A549 treated with CpdA at 1 μM for 4 hours (cell line): ENCODE data around the gene MICB. TPM values are rescaled to one million over a fixed set of nuclear protein-coding genes. Genes with fewer than 3 reads are reported as not detected.

Experiments used
- total RNA-seq: library from RNA; stranded (reverse); fragments of 200-300 nt; extraction: Qiagen RNA extraction; gene quantifications from 5 replicates; pipeline ENCODE4 v1.2.3, GENCODE V29; 2022; ENCODE audit warnings: low read depth

The MICB gene
- 6.6 to 8.6 TPM (median 7.7 TPM) in 5 replicates for total RNA-seq

DNA sequence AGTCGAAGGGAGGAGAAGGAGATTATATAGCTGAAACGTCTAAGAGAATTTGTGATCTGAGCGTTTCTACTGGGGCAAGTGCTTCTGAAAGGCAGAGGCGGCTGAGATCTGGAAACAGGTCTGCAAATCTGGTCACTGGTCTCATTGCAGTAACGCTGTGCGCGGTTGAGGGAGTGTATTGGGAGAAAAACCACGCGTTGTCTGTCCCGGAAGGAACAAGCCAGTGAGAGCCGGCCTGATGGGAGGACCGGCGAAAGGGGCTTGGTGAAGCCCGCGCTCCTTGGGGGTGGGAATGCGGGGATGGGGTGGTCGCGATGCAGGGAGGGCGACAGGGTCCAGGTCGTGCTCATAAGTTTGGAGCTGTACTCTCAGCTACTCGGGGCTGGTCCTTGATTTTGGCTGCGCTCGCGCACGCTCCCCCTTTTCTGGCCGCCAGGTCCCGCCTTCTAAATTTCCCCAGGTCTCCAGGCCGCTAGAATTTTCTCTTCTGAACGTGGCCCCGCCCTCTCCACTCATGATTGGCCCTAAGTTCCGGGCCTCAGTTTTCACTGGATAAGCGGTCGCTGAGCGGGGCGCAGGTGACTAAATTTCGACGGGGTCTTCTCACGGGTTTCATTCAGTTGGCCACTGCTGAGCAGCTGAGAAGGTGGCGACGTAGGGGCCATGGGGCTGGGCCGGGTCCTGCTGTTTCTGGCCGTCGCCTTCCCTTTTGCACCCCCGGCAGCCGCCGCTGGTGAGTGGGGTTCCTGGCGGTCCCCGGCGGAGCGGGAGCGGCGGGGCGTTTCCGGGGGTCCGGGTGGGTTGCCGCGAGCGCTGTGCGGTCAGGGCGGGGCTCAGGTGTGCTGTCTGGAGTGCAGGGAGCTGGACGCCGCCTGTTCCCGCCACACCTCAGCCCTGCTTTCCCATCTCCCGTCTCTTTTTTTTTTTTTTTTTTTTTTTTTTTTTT is at the start of gene MICB:
TSS of gene MICB (plus strand) at position 615 of the 946 bp plus-strand sequence. CDS start at position 664, 49 bp downstream.

DNA sequence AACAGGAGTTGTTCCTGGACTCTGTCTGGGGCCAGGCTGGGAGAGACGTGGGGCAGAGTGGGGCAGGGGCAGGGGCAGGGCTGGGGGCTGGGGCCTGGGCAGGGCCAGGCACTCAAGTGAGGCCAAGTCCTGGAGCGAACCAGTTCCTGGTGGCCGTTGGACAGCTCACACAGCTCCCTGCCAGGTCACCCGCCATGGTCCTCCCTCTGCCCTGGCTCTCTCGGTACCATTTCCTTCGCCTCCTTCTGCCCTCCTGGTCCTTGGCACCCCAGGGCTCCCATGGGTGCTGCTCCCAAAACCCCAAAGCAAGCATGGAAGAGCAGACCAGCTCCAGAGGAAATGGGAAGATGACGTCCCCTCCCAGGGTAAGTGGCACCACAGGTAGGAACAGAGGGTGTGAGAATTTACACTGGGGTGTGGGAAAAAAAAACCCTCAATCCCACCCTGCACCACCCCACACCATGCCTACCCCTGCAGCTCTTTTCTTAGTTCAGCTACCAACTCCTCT is 30.9 kb downstream of the MICB start, which contains the start of gene MCCD1:
TSS of gene MCCD1 (plus strand) at position 142 of the 508 bp plus-strand sequence. CDS start at position 195, 53 bp downstream.

DNA sequence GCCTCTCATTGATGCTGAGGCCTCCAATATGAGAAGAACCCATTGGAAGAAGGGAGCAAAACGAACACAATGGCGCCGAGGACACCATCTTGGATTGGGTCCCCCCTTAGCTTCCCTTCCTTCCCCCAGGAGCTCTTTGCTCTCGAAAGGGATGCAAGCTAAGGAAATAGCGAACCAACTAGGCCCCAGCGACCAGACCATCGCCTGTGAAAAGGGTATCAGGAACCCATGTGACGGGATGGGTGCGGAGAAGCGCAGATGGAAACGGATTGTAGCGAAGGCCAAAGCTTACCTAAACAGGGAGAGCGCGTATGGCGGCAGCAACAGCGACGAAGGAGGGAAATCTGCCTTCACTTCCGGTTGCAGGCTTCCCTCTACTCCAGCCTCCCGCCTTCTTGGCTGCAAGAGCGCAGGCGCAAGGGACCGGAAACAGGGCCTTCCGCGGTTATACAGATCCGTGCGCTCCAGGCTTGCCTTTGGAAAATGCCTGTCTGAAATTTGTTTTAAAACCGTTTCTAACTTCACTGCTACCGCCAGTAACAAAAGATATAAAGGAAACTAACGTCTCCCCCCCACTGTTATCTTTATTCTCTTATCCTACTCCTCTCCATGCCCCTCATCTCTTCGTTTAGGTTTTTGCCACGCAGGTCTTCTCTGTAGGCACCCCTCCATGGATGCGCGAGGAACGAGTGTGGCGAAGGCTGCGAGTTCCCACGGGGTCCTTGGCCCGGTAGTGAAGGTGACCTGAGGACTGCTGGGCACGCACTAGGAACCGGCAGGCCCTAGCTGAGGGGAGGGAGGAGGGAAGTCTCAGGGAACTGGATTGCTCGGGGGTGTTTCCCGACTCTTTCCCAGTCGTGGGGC is 43.9 kb downstream of the MICB start, which contains the start of gene DDX39B:
TSS of gene DDX39B (minus strand) at position 346 of the 864 bp plus-strand sequence. CDS start 1,471 bp downstream, outside the sequence.

DNA sequence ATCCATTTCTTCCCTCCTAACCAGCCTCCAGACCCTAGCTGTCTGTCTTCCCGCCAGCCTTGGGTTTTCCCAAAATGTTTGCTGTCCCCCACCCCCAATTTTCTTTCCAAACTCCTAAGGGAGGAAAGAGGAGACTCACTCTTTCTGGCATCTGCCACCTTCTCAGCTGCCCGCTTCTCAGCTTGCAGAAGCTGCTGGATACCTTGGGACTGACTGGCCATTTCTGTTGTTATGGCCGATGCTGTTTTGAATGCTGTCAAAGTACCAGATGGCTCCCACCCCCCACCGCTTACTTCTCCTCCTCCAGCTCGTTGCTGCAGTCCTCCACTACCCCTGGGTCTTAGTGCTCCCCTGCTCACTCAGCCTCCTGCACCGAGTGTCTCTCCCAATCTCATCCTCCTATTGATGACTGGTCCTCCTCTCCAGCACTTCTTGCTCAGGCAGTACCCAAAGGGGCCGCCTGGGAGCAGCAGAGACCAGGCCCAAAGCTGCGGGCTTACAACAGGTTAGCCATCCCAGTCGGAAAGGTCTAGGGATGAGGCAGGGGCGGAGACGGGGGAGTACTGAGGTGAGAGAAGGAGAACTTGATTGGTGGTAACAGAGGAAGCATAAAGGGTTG is 48.5 kb downstream of the MICB start, which contains the start of gene ATP6V1G2:
TSS of gene ATP6V1G2 (minus strand) at position 270 of the 619 bp plus-strand sequence. CDS start at position 221, 49 bp downstream.

DNA sequence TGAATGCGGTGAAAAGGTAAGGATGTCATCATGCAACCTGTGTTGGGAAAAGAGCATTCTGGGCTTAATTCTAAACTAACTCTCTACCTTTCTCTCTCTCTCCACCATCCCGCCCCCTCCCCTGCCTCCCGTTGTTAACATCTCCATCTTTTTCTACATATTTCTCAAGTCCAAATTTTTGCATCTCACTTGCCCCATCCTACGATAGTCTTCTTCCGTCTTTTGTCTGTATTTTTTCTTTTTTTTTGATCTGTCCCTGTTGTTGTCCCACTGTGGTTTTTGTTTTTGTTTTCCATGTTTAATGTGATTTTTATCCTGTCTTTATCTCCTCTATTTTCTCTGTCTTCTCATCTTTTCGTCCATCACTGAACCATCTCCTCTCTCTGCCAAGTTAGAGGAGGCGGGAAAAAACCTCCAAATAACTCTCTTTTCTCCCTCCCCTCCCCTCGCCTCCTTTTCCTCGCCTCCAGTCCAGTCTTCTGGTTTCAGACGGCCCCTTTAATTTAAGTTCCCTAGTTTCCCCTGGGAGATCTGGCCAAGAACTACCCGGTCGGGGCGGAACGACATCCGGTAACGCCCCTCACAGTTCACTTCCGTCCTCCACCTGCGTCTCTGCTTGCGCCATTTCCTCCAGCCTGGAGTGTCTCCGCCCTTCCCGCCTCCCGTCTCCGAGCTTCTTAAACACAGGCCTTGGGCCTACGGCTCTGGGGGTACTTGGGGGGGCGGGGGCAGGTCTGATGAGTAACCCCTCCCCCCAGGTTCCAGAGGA is 49.2 kb downstream of the MICB start, which contains the start of gene NFKBIL1:
TSS of gene NFKBIL1 (plus strand) at position 651 of the 769 bp plus-strand sequence. CDS start at position 738, 87 bp downstream.

Other genes with a start within 250 kb of the MICB start
- 43.3 to 57.6 TPM (median 52.8 TPM) in 5 replicates for gene HLA-C, start 226.1 kb upstream of the MICB start, total RNA-seq
- gene HLA-B, start 141.0 kb upstream of the MICB start, total RNA-seq = 15.2 to 27.1 TPM (median 25.9 TPM) in 5 replicates
- 27.2 to 29.6 TPM (median 28.7 TPM) in 5 replicates for gene MICA, start 94.5 kb upstream of the MICB start, total RNA-seq
- not detected in 5 replicates for gene MCCD1, start 30.8 kb downstream of the MICB start, total RNA-seq
- gene DDX39B, start 43.9 kb downstream of the MICB start, total RNA-seq = 313 to 396 TPM (median 382 TPM) in 5 replicates
- gene ATP6V1G2, start 48.5 kb downstream of the MICB start, total RNA-seq = 0.57 to 0.77 TPM (median 0.63 TPM) in 5 replicates
- gene NFKBIL1, start 49.5 kb downstream of the MICB start, total RNA-seq = 9.5 to 12.2 TPM (median 10.6 TPM) in 5 replicates
- gene LTA, start 74.1 kb downstream of the MICB start, total RNA-seq = 0.08 to 0.13 TPM (median 0.10 TPM) in 3 of 5 replicates, not detected in the others
- gene TNF, start 77.4 kb downstream of the MICB start, total RNA-seq = 0.06 to 0.13 TPM (median 0.07 TPM) in 3 of 5 replicates, not detected in the others
- 0.27 to 0.39 TPM (median 0.35 TPM) in 5 replicates for gene LTB, start 84.3 kb downstream of the MICB start, total RNA-seq
- 0.26 to 0.49 TPM (median 0.37 TPM) in 3 of 5 replicates, not detected in the others for gene LST1, start 88.1 kb downstream of the MICB start, total RNA-seq
- gene NCR3, start 94.9 kb downstream of the MICB start, total RNA-seq = not detected in 5 replicates
- gene AIF1, start 117.1 kb downstream of the MICB start, total RNA-seq = not detected in 5 replicates
- gene PRRC2A, start 122.6 kb downstream of the MICB start, total RNA-seq = 70.6 to 97.9 TPM (median 90.8 TPM) in 5 replicates
- gene BAG6, start 154.5 kb downstream of the MICB start, total RNA-seq = 115 to 151 TPM (median 145 TPM) in 5 replicates
- 1.8 to 4.8 TPM (median 3.2 TPM) in 5 replicates for gene APOM, start 157.7 kb downstream of the MICB start, total RNA-seq
- 10.5 to 13.0 TPM (median 12.2 TPM) in 5 replicates for gene C6orf47, start 162.6 kb downstream of the MICB start, total RNA-seq
- gene GPANK1, start 166.9 kb downstream of the MICB start, total RNA-seq = 9.3 to 14.1 TPM (median 12.7 TPM) in 5 replicates
- 168 to 184 TPM (median 180 TPM) in 5 replicates for gene CSNK2B, start 167.9 kb downstream of the MICB start, total RNA-seq
- 3.6 to 6.3 TPM (median 5.0 TPM) in 5 replicates for gene LY6G5B, start 171.8 kb downstream of the MICB start, total RNA-seq
- gene LY6G5C, start 182.9 kb downstream of the MICB start, total RNA-seq = 0.51 to 2.4 TPM (median 1.4 TPM) in 5 replicates
- gene ABHD16A, start 205.2 kb downstream of the MICB start, total RNA-seq = 15.6 to 21.2 TPM (median 19.2 TPM) in 5 replicates
- gene LY6G6F, start 208.7 kb downstream of the MICB start, total RNA-seq = not detected in 5 replicates
- not detected in 5 replicates for gene LY6G6D, start 217.2 kb downstream of the MICB start, total RNA-seq
- 0.11 TPM in 1 of 5 replicates, not detected in the others for gene LY6G6C, start 223.6 kb downstream of the MICB start, total RNA-seq
- not detected in 5 replicates for gene MPIG6B, start 225.2 kb downstream of the MICB start, total RNA-seq
- gene DDAH2, start 231.2 kb downstream of the MICB start, total RNA-seq = 25.6 to 30.4 TPM (median 28.7 TPM) in 5 replicates
- gene CLIC1, start 238.4 kb downstream of the MICB start, total RNA-seq = 495 to 530 TPM (median 516 TPM) in 5 replicates
- gene MSH5, start 241.9 kb downstream of the MICB start, total RNA-seq = 12.1 to 16.5 TPM (median 15.1 TPM) in 5 replicates